ENCODE measurements around the gene OTX1. TPM values are rescaled to one million over a fixed set of nuclear protein-coding genes. Genes with fewer than 3 reads are reported as not detected.

The OTX1 gene
- total RNA-seq, 4 donors from 2014 or later = not detected

- intact Hi-C loops (cut with DNase I; ENCODE audit: low total_unique reads) = no loop called here
- Histone ChIP-seq H3K36me3 (no peaks in the 10 kb centered on the region), H3K27me3 (no peaks in the 10 kb centered on the region), H3K4me1 (no peaks in the 10 kb centered on the region), H3K4me3 (no peak overlapping the region), H3K9me3 (no peaks in the 10 kb centered on the region), H3K27ac (no peak overlapping the region)
- in situ Hi-C loops (cut with MboI; ENCODE audit: low pct_ligation_motif_present in 1 of 4, low pct_unique_long_range_greater_than_20kb in 1 of 4, low sequenced_read_pairs in 3 of 4) = no loop called here
- WGBS, 2 donors (ENCODE audit: low coverage in 1 of 2) = 93% methylated on average over 1 of the region's 1 CpG; no CpG with 5 or more reads in 1 of the 2 donors
- TF ChIP-seq, protein P1, sequence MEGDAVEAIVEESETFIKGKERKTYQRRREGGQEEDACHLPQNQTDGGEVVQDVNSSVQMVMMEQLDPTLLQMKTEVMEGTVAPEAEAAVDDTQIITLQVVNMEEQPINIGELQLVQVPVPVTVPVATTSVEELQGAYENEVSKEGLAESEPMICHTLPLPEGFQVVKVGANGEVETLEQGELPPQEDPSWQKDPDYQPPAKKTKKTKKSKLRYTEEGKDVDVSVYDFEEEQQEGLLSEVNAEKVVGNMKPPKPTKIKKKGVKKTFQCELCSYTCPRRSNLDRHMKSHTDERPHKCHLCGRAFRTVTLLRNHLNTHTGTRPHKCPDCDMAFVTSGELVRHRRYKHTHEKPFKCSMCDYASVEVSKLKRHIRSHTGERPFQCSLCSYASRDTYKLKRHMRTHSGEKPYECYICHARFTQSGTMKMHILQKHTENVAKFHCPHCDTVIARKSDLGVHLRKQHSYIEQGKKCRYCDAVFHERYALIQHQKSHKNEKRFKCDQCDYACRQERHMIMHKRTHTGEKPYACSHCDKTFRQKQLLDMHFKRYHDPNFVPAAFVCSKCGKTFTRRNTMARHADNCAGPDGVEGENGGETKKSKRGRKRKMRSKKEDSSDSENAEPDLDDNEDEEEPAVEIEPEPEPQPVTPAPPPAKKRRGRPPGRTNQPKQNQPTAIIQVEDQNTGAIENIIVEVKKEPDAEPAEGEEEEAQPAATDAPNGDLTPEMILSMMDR (IDR thresholded peaks at IDR 0.05) = no peak
- TF ChIP-seq POLR2AphosphoS5 (IDR thresholded peaks at IDR 0.05) = no peak
- TF ChIP-seq POLR2A (IDR thresholded peaks at IDR 0.05) = no peak
- no peak for TF ChIP-seq EP300 (IDR thresholded peaks at IDR 0.05; ENCODE audit: low read depth)
- DNase-seq = no peak
These were observed 21.6 kb upstream of the OTX1 start for GRCh38 chr2:63029058-63029457.

GRCh38 chr2:63034526-63034925 is 16.1 kb upstream of the OTX1 start:
- Histone ChIP-seq H3K4me1 (no peaks in the 10 kb centered on the region), H3K27me3 (no peaks in the 10 kb centered on the region), H3K36me3 (peaks cover 0 to 15% (median 0%) of the 10 kb centered on the region in 4 donors), H3K4me3 (no peak overlapping the region), H3K9me3 (no peaks in the 10 kb centered on the region), H3K27ac (no peak overlapping the region)
- in situ Hi-C loops (cut with MboI; ENCODE audit: low pct_ligation_motif_present in 1 of 4, low pct_unique_long_range_greater_than_20kb in 1 of 4, low sequenced_read_pairs in 3 of 4) (no loop called here), intact Hi-C loops (cut with DNase I; ENCODE audit: low total_unique reads) (no loop called here)
- 90 to 95% methylated on average over 4 of the region's 4 CpGs for WGBS, 2 donors (ENCODE audit: low coverage in 1 of 2)
- no peak for TF ChIP-seq POLR2A (IDR thresholded peaks at IDR 0.05)
- no peak for TF ChIP-seq EP300 (IDR thresholded peaks at IDR 0.05; ENCODE audit: low read depth)
- TF ChIP-seq, protein P1 (IDR thresholded peaks at IDR 0.05) = no peak
- no peak for TF ChIP-seq POLR2AphosphoS5 (IDR thresholded peaks at IDR 0.05)
- DNase-seq = no peak

DNA sequence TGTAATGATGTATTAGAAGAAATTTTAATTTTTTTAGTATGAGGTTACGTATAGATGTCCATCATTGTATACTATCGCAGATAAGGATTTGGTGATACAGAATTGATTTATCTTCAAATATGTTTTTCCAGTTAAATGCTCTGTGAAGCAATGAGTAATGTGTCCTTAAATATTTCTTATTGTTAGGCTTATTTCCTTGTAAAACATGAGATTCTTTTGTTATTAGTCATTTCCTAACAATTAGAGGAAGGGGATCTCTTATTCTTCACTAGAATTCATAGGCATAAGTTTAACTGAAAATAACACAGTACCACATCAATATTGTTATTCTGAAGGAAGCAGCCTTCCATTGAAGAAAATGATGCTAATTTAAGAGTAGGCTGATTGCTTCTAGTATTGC is 15.5 kb upstream of the OTX1 start:
- Histone ChIP-seq H3K4me3 (no peak overlapping the region), H3K4me1 (no peaks in the 10 kb centered on the region), H3K27me3 (no peaks in the 10 kb centered on the region), H3K36me3 (peaks cover 0 to 15% (median 0%) of the 10 kb centered on the region in 4 donors), H3K27ac (no peak overlapping the region), H3K9me3 (no peaks in the 10 kb centered on the region)
- TF ChIP-seq POLR2AphosphoS5 (IDR thresholded peaks at IDR 0.05) (no peak), EP300 (IDR thresholded peaks at IDR 0.05; ENCODE audit: low read depth) (no peak), POLR2A (IDR thresholded peaks at IDR 0.05) (no peak)
- TF ChIP-seq, protein P1 (IDR thresholded peaks at IDR 0.05) = no peak
- in situ Hi-C loops (cut with MboI; ENCODE audit: low pct_ligation_motif_present in 1 of 4, low pct_unique_long_range_greater_than_20kb in 1 of 4, low sequenced_read_pairs in 3 of 4) (no loop called here), intact Hi-C loops (cut with DNase I; ENCODE audit: low total_unique reads) (no loop called here)
- DNase-seq = no peak
- WGBS, 2 donors (ENCODE audit: low coverage in 1 of 2) = 96 to 100% methylated on average over 2 of the region's 2 CpGs

DNA sequence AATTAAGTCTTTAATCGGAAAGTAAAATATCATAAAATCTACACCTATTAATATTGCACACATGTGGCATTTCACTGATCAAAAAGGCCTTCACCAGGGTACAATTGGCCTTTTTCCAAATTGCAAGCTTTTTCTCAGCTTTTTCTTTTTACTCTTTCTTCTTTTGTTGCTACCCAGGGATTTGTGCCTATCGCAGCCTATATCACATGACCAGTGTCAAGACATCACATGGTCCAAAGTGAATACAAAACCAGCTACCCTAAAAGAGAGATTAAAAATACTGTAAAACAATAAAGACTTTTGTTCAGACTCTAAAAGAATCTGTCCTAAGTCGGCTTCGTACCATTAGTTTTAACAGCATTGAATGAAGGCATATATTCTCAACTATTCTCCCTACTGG is 15.0 kb upstream of the OTX1 start:
- intact Hi-C loops (cut with DNase I; ENCODE audit: low total_unique reads) (no loop called here), in situ Hi-C loops (cut with MboI; ENCODE audit: low pct_ligation_motif_present in 1 of 4, low pct_unique_long_range_greater_than_20kb in 1 of 4, low sequenced_read_pairs in 3 of 4) (no loop called here)
- Histone ChIP-seq H3K36me3 (peaks cover 0 to 15% (median 0%) of the 10 kb centered on the region in 4 donors), H3K27ac (no peak overlapping the region), H3K4me1 (no peaks in the 10 kb centered on the region), H3K4me3 (no peak overlapping the region), H3K27me3 (no peaks in the 10 kb centered on the region), H3K9me3 (no peaks in the 10 kb centered on the region)
- WGBS, 2 donors (ENCODE audit: low coverage in 1 of 2) = 86 to 94% methylated on average over 4 of the region's 4 CpGs
- TF ChIP-seq EP300 (IDR thresholded peaks at IDR 0.05; ENCODE audit: low read depth) (no peak), POLR2A (IDR thresholded peaks at IDR 0.05) (no peak), POLR2AphosphoS5 (IDR thresholded peaks at IDR 0.05) (no peak)
- TF ChIP-seq, protein P1 (IDR thresholded peaks at IDR 0.05) = no peak
- no peak for DNase-seq
